Glutamatergic neuron (in vitro differentiated cells): ENCODE measurements around the gene MED29. TPM values are rescaled to one million over a fixed set of nuclear protein-coding genes. Genes with fewer than 3 reads are reported as not detected.

Experiments used
- DNase-seq: peaks from one replicate; pipeline ENCODE4 v3.0.0; 2022
- H3K27ac Mint-ChIP-seq: one replicate; pipeline ENCODE4 v1.8.0; 2020; ENCODE audit warnings: mild to moderate bottlenecking, mixed read lengths, inconsistent platforms; ENCODE audit not compliant: unreplicated experiment
- H3K27me3 Mint-ChIP-seq: one replicate; pipeline ENCODE4 v1.8.0; 2020; ENCODE audit warnings: mild to moderate bottlenecking, moderate library complexity, mixed read lengths, inconsistent platforms; ENCODE audit not compliant: unreplicated experiment
- H3K36me3 Mint-ChIP-seq: one replicate; pipeline ENCODE4 v1.8.0; 2020; ENCODE audit warnings: mild to moderate bottlenecking, mixed read lengths, inconsistent platforms; ENCODE audit not compliant: unreplicated experiment
- H3K4me1 Mint-ChIP-seq: one replicate; pipeline ENCODE4 v1.8.0; 2020; ENCODE audit warnings: mild to moderate bottlenecking, low read depth, mixed read lengths, inconsistent platforms; ENCODE audit not compliant: unreplicated experiment
- H3K4me3 Mint-ChIP-seq: one replicate; pipeline ENCODE4 v1.8.0; 2020; ENCODE audit warnings: mild to moderate bottlenecking, mixed read lengths, inconsistent platforms; ENCODE audit not compliant: unreplicated experiment
- H3K9me3 Mint-ChIP-seq: one replicate; pipeline ENCODE4 v1.8.0; 2020; ENCODE audit warnings: mild to moderate bottlenecking, moderate library complexity, mixed read lengths, inconsistent platforms; ENCODE audit not compliant: unreplicated experiment
- CTCF ChIP-seq: fragments of 200-600 bp; sonication (generic); IDR thresholded peaks from one replicate; pipeline ENCODE4 v1.5.0; 2021; ENCODE audit not compliant: partially characterized antibody, unreplicated experiment
- total RNA-seq: library from RNA; stranded (reverse); fragmentation: NEBNext Ultra II Directional; extraction: Animal tissue kit (Norgen Biotek cat#: 25700); gene quantifications from one replicate; pipeline ENCODE4 v1.2.1, GENCODE V29; 2021; ENCODE audit not compliant: unreplicated experiment

MED29 gene
- total RNA-seq, 1 donor from 2014 or later = 30.1 TPM

GRCh38 chr19:39370735-39371134 is 20.4 kb upstream of the MED29 start:
- no peak overlapping the region for H3K27ac Mint-ChIP-seq
- no peak for TF ChIP-seq CTCF
- no peak overlapping the region for H3K4me3 Mint-ChIP-seq
- DNase-seq = no peak
- peaks cover 4% of the 10 kb centered on the region for H3K27me3 Mint-ChIP-seq
- H3K9me3 Mint-ChIP-seq = peaks cover 5% of the 10 kb centered on the region
- H3K4me1 Mint-ChIP-seq = no peaks in the 10 kb centered on the region
- peaks cover 3% of the 10 kb centered on the region for H3K36me3 Mint-ChIP-seq

GRCh38 chr19:39372047-39372802 is 19.0 kb upstream of the MED29 start:
- H3K9me3 Mint-ChIP-seq = peaks cover 7% of the 10 kb centered on the region
- no peaks in the 10 kb centered on the region for H3K4me1 Mint-ChIP-seq
- no peak overlapping the region for H3K27ac Mint-ChIP-seq
- peaks cover 6% of the 10 kb centered on the region for H3K27me3 Mint-ChIP-seq
- H3K4me3 Mint-ChIP-seq = no peak overlapping the region
- peaks cover 8% of the 10 kb centered on the region for H3K36me3 Mint-ChIP-seq
- no peak for TF ChIP-seq CTCF
- no peak for DNase-seq

DNA sequence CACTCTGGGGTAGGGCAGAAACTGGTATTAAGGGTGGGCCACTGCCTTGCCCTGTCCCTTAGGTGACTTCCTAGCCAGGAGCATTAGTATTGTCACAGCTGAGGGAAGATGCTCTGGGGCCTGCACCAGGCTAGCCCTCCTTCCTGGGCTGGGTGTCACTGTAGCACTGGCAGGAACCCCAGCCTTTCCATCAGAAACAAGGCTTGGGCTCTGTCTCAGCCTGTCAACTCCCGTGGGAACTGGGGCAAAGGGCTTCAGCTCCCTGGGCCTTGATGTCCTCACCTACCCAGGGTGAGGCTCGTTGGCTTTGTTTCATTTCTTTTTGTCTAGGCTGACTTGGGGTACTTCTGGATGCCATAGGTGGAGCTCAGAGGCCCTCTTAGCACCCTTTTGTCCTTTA is 18.2 kb upstream of the MED29 start:
- TF ChIP-seq CTCF = no peak
- Mint-ChIP-seq H3K4me1 (no peaks in the 10 kb centered on the region), H3K27ac (no peak overlapping the region), H3K4me3 (no peak overlapping the region), H3K9me3 (peaks cover 7% of the 10 kb centered on the region), H3K36me3 (peaks cover 8% of the 10 kb centered on the region), H3K27me3 (peaks cover 6% of the 10 kb centered on the region)
- no peak for DNase-seq

DNA sequence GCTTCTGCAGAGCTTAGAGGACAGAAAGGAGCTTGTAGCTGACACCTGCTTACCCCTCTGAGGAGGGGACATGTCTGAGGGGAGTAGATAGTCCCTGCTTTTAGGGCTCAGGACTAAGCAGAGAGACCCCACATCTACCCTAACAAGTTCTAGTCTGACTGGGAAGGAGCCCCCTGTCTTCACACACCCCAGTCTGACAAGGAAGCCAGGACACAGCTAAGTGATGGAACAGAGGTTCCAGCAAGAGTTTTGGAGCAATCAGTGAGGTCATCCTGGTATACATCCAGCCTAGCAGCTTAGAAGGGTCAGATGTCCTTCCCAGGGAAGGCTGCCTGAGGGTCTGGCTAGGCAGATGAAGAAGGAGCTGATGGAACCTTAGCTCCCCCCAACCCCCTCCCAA is 15.2 kb upstream of the MED29 start:
- TF ChIP-seq CTCF = no peak
- Mint-ChIP-seq H3K4me1 (no peaks in the 10 kb centered on the region), H3K27me3 (peaks cover 4% of the 10 kb centered on the region), H3K9me3 (peaks cover 4% of the 10 kb centered on the region), H3K36me3 (peaks cover 14% of the 10 kb centered on the region), H3K4me3 (no peak overlapping the region), H3K27ac (no peak overlapping the region)
- DNase-seq = no peak
